OCI-LY7 (cell line): ENCODE data around the gene CARS1. TPM values are rescaled to one million over a fixed set of nuclear protein-coding genes. Genes with fewer than 3 reads are reported as not detected.

Experiments
- BruUV-seq: library from RNA; stranded (reverse); fragments of 400-500 nt; replicated peaks from 2 replicates; lab custom pipeline; 2021; lab: Mats Ljungman, UMichigan
- CTCF ChIA-PET: fragments of 300-600 bp; sonication (Branson Sonifier 250); formaldehyde crosslinking; loops from one replicate; lab custom pipeline; 2022; ENCODE audit warnings: antibody characterized with exemption; ENCODE audit not compliant: unreplicated experiment; lab: Charles Lee
- POLR2A ChIA-PET: fragments of 300-600 bp; sonication (Branson Sonifier 250); formaldehyde crosslinking; loops from one replicate; lab custom pipeline; 2022; ENCODE audit warnings: antibody characterized with exemption; lab: Charles Lee
- DNase-seq: peaks from one replicate; pipeline ENCODE4 v3.0.0-alpha.2; 2015; ENCODE audit warnings: low spot score
- H2AFZ ChIP-seq: fragments of 200-600 bp; sonication (generic), shearing (Covaris generic); 2 replicates; pipeline ENCODE4 v1.6.1; 2014; ENCODE audit warnings: mild to moderate bottlenecking, antibody characterized with exemption, low read length, moderate library complexity
- H3K27ac ChIP-seq: fragments of 200-600 bp; sonication (generic); 2 replicates; pipeline ENCODE4 v1.5.1; 2014; ENCODE audit warnings: mixed run types, low read depth, mild to moderate bottlenecking, moderate library complexity, low read length, inconsistent platforms; ENCODE audit not compliant: poor library complexity, severe bottlenecking
- H3K36me3 ChIP-seq: fragments of 200-600 bp; sonication (generic); 2 replicates; pipeline ENCODE4 v1.6.1; 2014; ENCODE audit warnings: mild to moderate bottlenecking, antibody characterized with exemption, low read length, moderate library complexity, mixed read lengths; ENCODE audit not compliant: insufficient read depth
- H3K4me1 ChIP-seq: fragments of 200-600 bp; sonication (generic); 2 replicates; pipeline ENCODE4 v1.5.1; 2014; ENCODE audit warnings: mild to moderate bottlenecking, low read length; ENCODE audit not compliant: insufficient read depth, poor library complexity, severe bottlenecking
- H3K4me2 ChIP-seq: fragments of 200-600 bp; sonication (generic); 2 replicates; pipeline ENCODE4 v1.6.1; 2014; ENCODE audit warnings: mild to moderate bottlenecking, low read length
- H3K4me3 ChIP-seq: fragments of 200-600 bp; sonication (generic); 2 replicates; pipeline ENCODE4 v1.5.1; 2014; ENCODE audit warnings: mild to moderate bottlenecking, low read depth, low read length; ENCODE audit not compliant: poor library complexity, severe bottlenecking
- H3K79me2 ChIP-seq: fragments of 200-600 bp; sonication (generic); 2 replicates; pipeline ENCODE4 v1.6.1; 2016; ENCODE audit warnings: low read depth, mild to moderate bottlenecking, low read length, moderate library complexity, mixed read lengths; ENCODE audit not compliant: insufficient read depth
- H3K9me2 ChIP-seq: fragments of 200-600 bp; sonication (generic); 2 replicates; pipeline ENCODE4 v1.6.1; 2016; ENCODE audit warnings: mild to moderate bottlenecking, low read length, mixed read lengths; ENCODE audit not compliant: insufficient read depth
- H3K9me3 ChIP-seq: fragments of 200-600 bp; sonication (generic); 2 replicates; pipeline ENCODE4 v1.6.1; 2014; ENCODE audit warnings: mild to moderate bottlenecking, mixed run types, low read length, mixed read lengths
- H4K20me1 ChIP-seq: fragments of 200-600 bp; sonication (generic); 2 replicates; pipeline ENCODE4 v1.6.1; 2014; ENCODE audit warnings: mild to moderate bottlenecking, antibody characterized with exemption, low read length, moderate library complexity, mixed read lengths; ENCODE audit not compliant: insufficient read depth
- CTCF ChIP-seq: fragments of 200-600 bp; sonication (generic); conservative IDR thresholded peaks from 2 replicates; pipeline ENCODE4 v1.5.1; 2014; ENCODE audit warnings: mild to moderate bottlenecking, antibody characterized with exemption, low read length, moderate library complexity, mixed read lengths
- EZH2phosphoT487 ChIP-seq: fragments of 200-600 bp; sonication (generic); IDR thresholded peaks from 2 replicates; pipeline ENCODE4 v1.6.1; 2018; ENCODE audit warnings: low read depth, borderline replicate concordance, mild to moderate bottlenecking, mixed run types, antibody characterized with exemption, low read length, moderate library complexity, mixed read lengths
- intact Hi-C: fragments of 100-400 bp; cut with micrococcal nuclease; formaldehyde crosslinking; loops from one replicate; pipeline ENCODE4 v1.10.0; 2022; ENCODE audit not compliant: unreplicated experiment
- total RNA-seq, 2 experiments: library from RNA; depleted of rRNA in 1 of 2; stranded (reverse); fragments of >200 nt in 1 of 2; shearing (Covaris generic) in 1 of 2; gene quantifications; 2 replicates each; pipeline ENCODE4 v1.2.3, GENCODE V29; 2014 to 2022

Gene CARS1
- total RNA-seq, 2 experiments from 2014 or later, result 58.3 to 88.8 TPM

- no TSS peak for BruUV-seq
- no peak for DNase-seq
- H3K4me3 ChIP-seq, result no peak overlapping the region
- H3K4me1 ChIP-seq, result peaks cover 11% of the 10 kb centered on the region
- no peaks in the 10 kb centered on the region for H3K9me2 ChIP-seq
- no peaks in the 10 kb centered on the region for H3K9me3 ChIP-seq
- intact Hi-C loops, result no loop called here
- no peak overlapping the region for H2AFZ ChIP-seq
- no peak overlapping the region for H3K4me2 ChIP-seq
- H3K27ac ChIP-seq, result no peak overlapping the region
- peaks cover 47% of the 10 kb centered on the region for H3K36me3 ChIP-seq
- POLR2A ChIA-PET, result interaction anchor here (0.6 kb wide), 1 partner anchor 355 kb away, joined by 3 read pairs; no protein-coding TSS in a partner anchor
- TF ChIP-seq CTCF, result no peak
- TF ChIP-seq EZH2phosphoT487, result no peak
- H4K20me1 ChIP-seq, result peaks cover 10% of the 10 kb centered on the region; the same call in 1 of the 2 replicates
- H3K79me2 ChIP-seq, result peaks cover 72% of the 10 kb centered on the region
- CTCF ChIA-PET, result no interaction called here
Observed at GRCh38 chr11:3052567-3052966, 4.7 kb downstream of the CARS1 start.

GRCh38 chr11:3052109-3052479, 5.1 kb downstream of the CARS1 start:
- intact Hi-C loops, result no loop called here
- no peak overlapping the region for H3K4me3 ChIP-seq
- TF ChIP-seq EZH2phosphoT487, result no peak
- TF ChIP-seq CTCF, result no peak
- no TSS peak for BruUV-seq
- no peak overlapping the region for H3K4me2 ChIP-seq
- H3K27ac ChIP-seq, result no peak overlapping the region
- H2AFZ ChIP-seq, result no peak overlapping the region
- no peak for DNase-seq
- no peaks in the 10 kb centered on the region for H3K9me3 ChIP-seq
- H3K36me3 ChIP-seq, result peaks cover 52% of the 10 kb centered on the region
- H3K4me1 ChIP-seq, result peaks cover 10% of the 10 kb centered on the region
- H3K79me2 ChIP-seq, result peaks cover 72% of the 10 kb centered on the region
- no peaks in the 10 kb centered on the region for H3K9me2 ChIP-seq
- peaks cover 10% of the 10 kb centered on the region; the same call in 1 of the 2 replicates for H4K20me1 ChIP-seq
- POLR2A ChIA-PET, result interaction anchor here (0.6 kb wide), 1 partner anchor 356 kb away, joined by 3 read pairs; no protein-coding TSS in a partner anchor
- CTCF ChIA-PET, result no interaction called here

GRCh38 chr11:3051196-3052108, 5.8 kb downstream of the CARS1 start:
- peaks cover 10% of the 10 kb centered on the region; the same call in 1 of the 2 replicates for H4K20me1 ChIP-seq
- intact Hi-C loops, result no loop called here
- ChIA-PET CTCF (no interaction called here), POLR2A (no interaction called here)
- H3K27ac ChIP-seq, result no peak overlapping the region
- H2AFZ ChIP-seq, result no peak overlapping the region
- no peaks in the 10 kb centered on the region for H3K9me2 ChIP-seq
- BruUV-seq, result no TSS peak
- no peak overlapping the region for H3K4me2 ChIP-seq
- no peaks in the 10 kb centered on the region for H3K9me3 ChIP-seq
- no peak overlapping the region for H3K4me3 ChIP-seq
- peaks cover 65% of the 10 kb centered on the region for H3K79me2 ChIP-seq
- peaks cover 57% of the 10 kb centered on the region for H3K36me3 ChIP-seq
- H3K4me1 ChIP-seq, result peaks cover 10% of the 10 kb centered on the region
- no peak for DNase-seq
- TF ChIP-seq EZH2phosphoT487 (no peak), CTCF (no peak)
